DMS 273 (cell line): ENCODE data around the gene ENGASE.

Experiments used
- DNase-seq: peaks from one replicate; lab custom pipeline; 2025; ENCODE audit not compliant: unreplicated experiment; lab: John Stamatoyannopoulos, UW

The ENGASE gene

DNA sequence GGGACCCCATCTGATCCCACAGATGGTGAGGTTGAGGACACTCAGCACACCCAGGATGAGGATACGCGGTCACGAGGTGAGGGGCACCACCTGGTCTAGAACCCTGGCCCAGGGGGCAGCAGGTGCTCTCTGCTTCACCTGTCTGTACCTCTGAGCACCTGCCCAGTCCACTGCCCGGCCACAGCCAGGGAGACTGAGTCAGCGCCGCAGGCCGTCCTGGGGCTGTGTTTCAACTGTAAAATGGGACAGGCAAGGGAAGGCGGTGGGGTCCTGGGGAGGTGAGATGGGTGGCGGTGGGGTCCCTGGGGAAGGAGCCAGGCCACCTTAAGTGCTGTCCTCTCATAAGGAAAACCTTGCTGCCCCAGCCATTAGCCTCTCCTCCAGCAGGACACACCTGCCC is 60.4 kb downstream of the ENGASE start:
- DNase-seq: no peak

DNA sequence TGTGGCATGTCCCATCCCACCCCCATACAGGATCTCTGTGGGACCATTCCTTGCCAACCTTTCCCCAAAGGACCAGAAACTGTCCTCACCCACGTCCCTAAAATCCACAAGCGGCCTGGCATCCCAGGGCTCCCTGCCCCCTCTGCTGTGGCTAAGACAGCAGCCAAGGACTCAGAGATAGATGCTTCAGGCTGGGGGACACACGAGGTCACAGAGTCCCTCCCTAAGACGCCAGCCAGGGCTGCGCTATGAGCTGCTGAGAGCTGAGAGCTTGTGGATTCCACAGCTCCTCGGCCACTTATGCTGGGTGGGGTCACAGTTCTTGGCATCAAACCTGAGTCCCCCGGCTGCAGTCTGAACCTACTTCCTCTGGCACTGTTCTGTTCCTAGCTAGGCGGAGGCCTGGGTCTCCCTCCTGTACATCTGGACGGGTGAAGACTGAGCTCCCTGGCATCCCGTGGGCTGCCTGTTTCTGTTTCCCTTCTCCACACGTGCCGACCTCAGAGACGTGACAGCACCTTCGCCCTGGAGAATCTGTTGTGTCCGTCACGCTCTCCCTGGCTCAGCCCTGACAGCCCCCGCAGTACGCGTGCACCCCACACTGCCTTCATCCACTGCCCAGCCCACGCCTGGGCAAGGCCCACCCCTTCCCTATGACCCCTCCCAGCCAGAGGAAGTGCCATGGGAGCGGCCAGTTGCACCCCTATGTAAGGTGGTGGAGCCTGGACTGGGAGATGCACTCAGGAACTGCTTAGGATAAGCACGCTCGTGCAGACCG is 61.2 kb downstream of the ENGASE start:
- no peak for DNase-seq
